HL-60 (cell line): Measurements from ENCODE around the gene TSPEAR.

Experiments used
- CTCF ChIP-seq: IDR thresholded peaks from one replicate; pipeline ENCODE4 v1.5.1; 2011; ENCODE audit warnings: low read length, control low read depth, inconsistent platforms; ENCODE audit not compliant: insufficient read depth
- POLR2AphosphoS5 ChIP-seq: IDR thresholded peaks from 2 replicates; pipeline ENCODE4 v1.6.1; 2012; ENCODE audit warnings: low read depth
- REST ChIP-seq: IDR thresholded peaks from 2 replicates; pipeline ENCODE4 v1.6.1; 2012; ENCODE audit warnings: low read depth; ENCODE audit not compliant: insufficient replicate concordance

GRCh38 chr21:44711327-44712202 lies at the start of gene TSPEAR:
- TF ChIP-seq POLR2AphosphoS5 (no peak), REST (no peak), CTCF (no peak)
